Breast epithelium (tissue), 4 donors: ENCODE results near the gene EFCAB14. TPM values are rescaled to one million over a fixed set of nuclear protein-coding genes. Genes with fewer than 3 reads are reported as not detected.
A peak's percentile ranks its signal among the peaks of the same experiment; 100 is the strongest.

ENCODE experiments used
- DNase-seq, 2 donors: peaks; one replicate each; pipeline ENCODE4 v3.0.0-alpha.2; 2019; ENCODE audit warnings: low spot score in 2 of 2
- H3K27ac ChIP-seq, 2 donors: fragments of 200-600 bp; sonication (generic) in 1 of 2; one replicate each; pipeline ENCODE4 v1.5.1; 2016 to 2019; ENCODE audit warnings: mild to moderate bottlenecking in 1 of 2
- H3K27me3 ChIP-seq, 2 donors: fragments of 200-600 bp; sonication (generic) in 1 of 2; one replicate each; pipeline versions ENCODE4 v1.5.1 to v1.6.0; 2017 to 2019; ENCODE audit warnings: control low read depth in 1 of 2, mild to moderate bottlenecking in 1 of 2
- H3K36me3 ChIP-seq: fragments of 200-600 bp; one replicate; pipeline ENCODE4 v1.5.1; 2019
- H3K4me1 ChIP-seq, 2 donors: fragments of 200-600 bp; sonication (generic); one replicate each; pipeline ENCODE4 v1.5.1; 2016 to 2019; ENCODE audit warnings: control low read depth in 1 of 2
- H3K4me3 ChIP-seq, 3 donors: fragments of 200-600 bp; sonication (generic); 1 replicate in 2 of 3; 2 replicates in 1 of 3; pipeline ENCODE4 v1.5.1; 2016 to 2019; ENCODE audit warnings: mild to moderate bottlenecking in 3 of 3, moderate library complexity in 2 of 3
- H3K9me3 ChIP-seq, 2 donors: fragments of 200-600 bp; sonication (generic) in 1 of 2; one replicate each; pipeline ENCODE4 v1.5.1; 2016 to 2019; ENCODE audit warnings: control low read depth in 1 of 2
- POLR2A ChIP-seq: fragments of 450-650 bp; IDR thresholded peaks from one replicate; pipeline ENCODE4 v1.6.1; 2016; ENCODE audit warnings: antibody characterized with exemption, mild to moderate bottlenecking, moderate library complexity
- POLR2AphosphoS5 ChIP-seq, 3 donors: sonication (generic); formaldehyde crosslinking; IDR thresholded peaks; one replicate each; pipeline ENCODE4 v1.6.1; 2017; ENCODE audit warnings: antibody characterized with exemption in 3 of 3
- intact Hi-C: fragments of 100-400 bp; cut with DNase I; formaldehyde crosslinking; loops from one replicate; pipeline ENCODE4 v1.15.1; 2023; ENCODE audit warnings: low total_unique reads
- total RNA-seq, 3 donors: library from RNA; depleted of rRNA; stranded (reverse); fragments of >200 nt; gene quantifications; one replicate each; pipeline ENCODE4 v1.1.0, GENCODE V29; 2016
- TF ChIP-seq, protein P1 (sequence below), 3 donors: fragments of 450-650 bp; IDR thresholded peaks; one replicate each; pipeline ENCODE4 v1.5.1; 2016 to 2017; ENCODE audit warnings: antibody characterized with exemption in 3 of 3, mild to moderate bottlenecking in 3 of 3, moderate library complexity in 3 of 3

Gene EFCAB14
- total RNA-seq, 3 donors from 2014 or later, result 92.8 to 128 (median 106) TPM

GRCh38 chr1:46637444-46638083, 81.3 kb downstream of the EFCAB14 start:
- H3K4me1 ChIP-seq, result no peaks in the 10 kb centered on the region
- H3K27me3 ChIP-seq, result no peaks in the 10 kb centered on the region
- TF ChIP-seq POLR2AphosphoS5 (IDR thresholded peaks at IDR 0.05) (no peak), POLR2A (no peak)
- TF ChIP-seq, protein P1, sequence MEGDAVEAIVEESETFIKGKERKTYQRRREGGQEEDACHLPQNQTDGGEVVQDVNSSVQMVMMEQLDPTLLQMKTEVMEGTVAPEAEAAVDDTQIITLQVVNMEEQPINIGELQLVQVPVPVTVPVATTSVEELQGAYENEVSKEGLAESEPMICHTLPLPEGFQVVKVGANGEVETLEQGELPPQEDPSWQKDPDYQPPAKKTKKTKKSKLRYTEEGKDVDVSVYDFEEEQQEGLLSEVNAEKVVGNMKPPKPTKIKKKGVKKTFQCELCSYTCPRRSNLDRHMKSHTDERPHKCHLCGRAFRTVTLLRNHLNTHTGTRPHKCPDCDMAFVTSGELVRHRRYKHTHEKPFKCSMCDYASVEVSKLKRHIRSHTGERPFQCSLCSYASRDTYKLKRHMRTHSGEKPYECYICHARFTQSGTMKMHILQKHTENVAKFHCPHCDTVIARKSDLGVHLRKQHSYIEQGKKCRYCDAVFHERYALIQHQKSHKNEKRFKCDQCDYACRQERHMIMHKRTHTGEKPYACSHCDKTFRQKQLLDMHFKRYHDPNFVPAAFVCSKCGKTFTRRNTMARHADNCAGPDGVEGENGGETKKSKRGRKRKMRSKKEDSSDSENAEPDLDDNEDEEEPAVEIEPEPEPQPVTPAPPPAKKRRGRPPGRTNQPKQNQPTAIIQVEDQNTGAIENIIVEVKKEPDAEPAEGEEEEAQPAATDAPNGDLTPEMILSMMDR (IDR thresholded peaks at IDR 0.05), result no peak
- DNase-seq, result no peak
- H3K36me3 ChIP-seq, result no peaks in the 10 kb centered on the region
- H3K4me3 ChIP-seq, result no peak overlapping the region
- intact Hi-C loops, result no loop called here
- H3K9me3 ChIP-seq, result no peaks in the 10 kb centered on the region
- peak overlapping the region in 1 of 2 donors; percentile 22 for H3K27ac ChIP-seq

DNA sequence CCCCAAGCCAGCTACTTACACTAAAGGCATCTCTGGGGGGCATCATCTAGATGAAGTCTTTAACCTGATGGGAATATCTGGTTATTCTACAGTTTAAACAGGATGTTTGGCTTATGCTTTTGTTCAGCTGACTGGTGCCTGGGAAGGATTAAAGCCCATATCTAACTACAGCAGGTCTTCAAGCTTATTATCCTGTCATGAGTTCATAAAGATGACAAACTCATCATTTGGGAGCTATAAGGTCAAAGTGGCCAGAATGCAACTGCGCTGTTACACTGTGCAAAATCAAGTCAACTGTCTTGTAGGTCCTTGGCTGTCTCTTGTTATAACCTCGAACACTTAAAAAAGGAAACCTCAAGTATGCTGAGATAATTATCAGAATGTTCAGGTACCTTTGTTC, 83.7 kb downstream of the EFCAB14 start:
- intact Hi-C loops, result no loop called here

DNA sequence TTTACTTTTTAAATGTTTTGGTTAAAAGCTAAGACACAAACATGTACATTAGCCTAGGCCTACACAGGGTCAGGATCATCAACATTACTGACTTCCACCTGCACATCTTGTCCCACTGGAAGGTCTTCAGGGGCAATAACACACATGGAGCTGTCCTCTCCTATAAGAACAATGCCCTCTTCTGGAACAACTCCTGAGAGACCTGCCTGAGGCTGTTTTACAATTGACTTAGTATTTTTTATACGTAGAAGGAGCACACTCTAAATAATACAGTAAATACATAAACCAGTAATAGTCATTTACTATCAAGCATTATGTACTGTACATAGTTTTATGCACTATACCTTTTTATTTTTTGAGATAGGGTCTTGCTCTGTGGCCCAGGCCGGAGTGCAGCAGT, 88.2 kb downstream of the EFCAB14 start:
- H3K36me3 ChIP-seq, result no peaks in the 10 kb centered on the region
- no peak overlapping the region for H3K4me3 ChIP-seq
- intact Hi-C loops, result no loop called here
- DNase-seq, result no peak
- TF ChIP-seq, protein P1 (IDR thresholded peaks at IDR 0.05), result no peak
- no peak for TF ChIP-seq POLR2A
- no peak for TF ChIP-seq POLR2AphosphoS5 (IDR thresholded peaks at IDR 0.05)
- no peaks in the 10 kb centered on the region for H3K9me3 ChIP-seq
- no peak overlapping the region for H3K27ac ChIP-seq
- H3K4me1 ChIP-seq, result no peaks in the 10 kb centered on the region
- no peaks in the 10 kb centered on the region for H3K27me3 ChIP-seq

More for the DNA sequence above, 83.7 kb downstream of the EFCAB14 start:
- H3K4me1 ChIP-seq, result no peaks in the 10 kb centered on the region
- no peak overlapping the region for H3K4me3 ChIP-seq
- no peaks in the 10 kb centered on the region for H3K36me3 ChIP-seq
- TF ChIP-seq, protein P1 (IDR thresholded peaks at IDR 0.05), result no peak
- no peak for TF ChIP-seq POLR2AphosphoS5 (IDR thresholded peaks at IDR 0.05)
- no peak for TF ChIP-seq POLR2A
- H3K27me3 ChIP-seq, result no peaks in the 10 kb centered on the region
- no peak for DNase-seq
- no peak overlapping the region for H3K27ac ChIP-seq
- H3K9me3 ChIP-seq, result no peaks in the 10 kb centered on the region

Other genes starting within 250 kb of the EFCAB14 start
- not detected for gene DMBX1, start 229.3 kb downstream of the EFCAB14 start, total RNA-seq
- not detected for gene KNCN, start 167.5 kb downstream of the EFCAB14 start, total RNA-seq
- gene MKNK1, start 114.8 kb downstream of the EFCAB14 start, total RNA-seq, result 10 to 100 TPM; 34.7 to 51.5 (median 47.2) TPM
- 10 to 100 TPM; 10.5 to 14.5 (median 14.1) TPM for gene MOB3C, start 102.3 kb downstream of the EFCAB14 start, total RNA-seq
- 10 to 100 TPM; 42.3 to 68.8 (median 44.8) TPM for gene ATPAF1, start 50.8 kb downstream of the EFCAB14 start, total RNA-seq
- gene TEX38, start 47.3 kb downstream of the EFCAB14 start, total RNA-seq, result not detected
- gene CYP4B1, start 79.9 kb upstream of the EFCAB14 start, total RNA-seq, result 100 to 1,000 TPM in 1 of 3 donors, 10 to 100 TPM in 2; 58.4 to 882 (median 74.1) TPM
- gene CYP4A11, start 222.4 kb upstream of the EFCAB14 start, total RNA-seq, result 1 to 10 TPM in 1 of 3 donors, under 1 TPM in 2; 0.29 to 4.6 (median 0.48) TPM